ENCODE data around the gene OPCML.

Gene OPCML

DNA sequence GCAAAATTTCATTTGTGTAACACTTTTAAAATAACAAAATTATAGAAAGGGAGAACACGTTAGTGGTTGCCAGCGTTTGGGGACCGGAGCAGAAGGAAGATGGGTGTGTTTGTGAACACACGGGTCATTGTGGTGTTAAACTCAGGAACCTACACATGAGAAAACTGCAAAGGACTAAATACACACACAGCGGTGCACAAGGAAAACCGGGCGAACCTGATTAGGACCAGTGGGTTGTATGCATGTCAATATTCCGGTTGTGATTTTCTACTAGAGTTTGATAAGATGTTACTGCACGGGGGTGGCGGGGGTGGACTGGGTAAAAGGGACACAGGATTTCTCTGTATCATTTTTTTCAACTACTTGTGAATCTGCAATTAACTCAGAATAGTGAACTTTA lies 351.2 kb downstream of the OPCML start:
- no peak for DNase-seq (ENCODE audit: low read depth)
- TF ChIP-seq, protein P1, sequence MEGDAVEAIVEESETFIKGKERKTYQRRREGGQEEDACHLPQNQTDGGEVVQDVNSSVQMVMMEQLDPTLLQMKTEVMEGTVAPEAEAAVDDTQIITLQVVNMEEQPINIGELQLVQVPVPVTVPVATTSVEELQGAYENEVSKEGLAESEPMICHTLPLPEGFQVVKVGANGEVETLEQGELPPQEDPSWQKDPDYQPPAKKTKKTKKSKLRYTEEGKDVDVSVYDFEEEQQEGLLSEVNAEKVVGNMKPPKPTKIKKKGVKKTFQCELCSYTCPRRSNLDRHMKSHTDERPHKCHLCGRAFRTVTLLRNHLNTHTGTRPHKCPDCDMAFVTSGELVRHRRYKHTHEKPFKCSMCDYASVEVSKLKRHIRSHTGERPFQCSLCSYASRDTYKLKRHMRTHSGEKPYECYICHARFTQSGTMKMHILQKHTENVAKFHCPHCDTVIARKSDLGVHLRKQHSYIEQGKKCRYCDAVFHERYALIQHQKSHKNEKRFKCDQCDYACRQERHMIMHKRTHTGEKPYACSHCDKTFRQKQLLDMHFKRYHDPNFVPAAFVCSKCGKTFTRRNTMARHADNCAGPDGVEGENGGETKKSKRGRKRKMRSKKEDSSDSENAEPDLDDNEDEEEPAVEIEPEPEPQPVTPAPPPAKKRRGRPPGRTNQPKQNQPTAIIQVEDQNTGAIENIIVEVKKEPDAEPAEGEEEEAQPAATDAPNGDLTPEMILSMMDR (IDR thresholded peaks at IDR 0.05; ENCODE audit: insufficient read depth, low read depth, low read length, missing control alignments) = no peak
- no peak overlapping the region for H3K4me3 ChIP-seq (ENCODE audit: low read length)

DNA sequence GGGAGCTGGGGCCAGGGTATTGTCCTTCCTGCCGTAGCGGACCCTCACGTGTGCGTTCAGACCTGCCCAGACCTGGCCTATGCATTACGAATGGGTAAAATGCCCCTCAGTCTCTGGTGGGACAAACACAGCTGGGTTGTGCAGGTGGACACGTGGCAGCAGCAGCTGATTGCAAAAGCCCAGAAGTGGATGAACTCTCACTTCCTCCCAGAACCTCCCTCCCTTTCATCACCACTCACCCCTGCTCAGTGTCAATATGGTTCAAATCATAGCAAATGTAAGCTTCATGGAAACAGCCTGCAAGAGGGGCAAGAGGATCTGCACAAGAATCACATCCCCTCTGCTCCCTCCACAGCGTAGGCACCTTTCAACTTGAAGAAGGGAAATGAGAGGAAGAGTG lies 352.1 kb downstream of the OPCML start:
- H3K4me3 ChIP-seq (ENCODE audit: low read length) = no peak overlapping the region
- no peak for DNase-seq (ENCODE audit: low read depth)
- TF ChIP-seq, protein P1 (IDR thresholded peaks at IDR 0.05; ENCODE audit: insufficient read depth, low read depth, low read length, missing control alignments) = no peak

DNA sequence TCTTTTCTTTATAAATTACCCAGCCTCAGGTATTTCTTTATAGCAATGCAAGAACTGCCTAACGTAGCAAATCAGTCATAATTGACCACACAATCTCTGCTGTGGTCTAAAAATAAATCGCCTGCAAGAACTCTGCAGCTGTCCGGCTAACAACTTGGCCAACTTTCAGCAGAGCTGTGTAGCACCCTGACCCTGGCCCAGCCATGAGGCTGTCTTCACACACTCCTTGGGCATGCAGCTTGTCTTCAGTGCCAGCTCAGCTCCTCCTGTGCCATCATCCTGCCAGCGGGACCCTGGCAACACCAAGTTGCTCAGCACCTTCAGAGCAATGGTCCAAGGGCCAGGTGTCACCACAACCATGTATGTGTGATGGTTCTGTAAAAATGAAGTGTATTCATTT lies 355.6 kb downstream of the OPCML start:
- TF ChIP-seq, protein P1 (IDR thresholded peaks at IDR 0.05; ENCODE audit: insufficient read depth, low read depth, low read length, missing control alignments) = no peak
- no peak overlapping the region for H3K4me3 ChIP-seq (ENCODE audit: low read length)
- DNase-seq (ENCODE audit: low read depth) = no peak

DNA sequence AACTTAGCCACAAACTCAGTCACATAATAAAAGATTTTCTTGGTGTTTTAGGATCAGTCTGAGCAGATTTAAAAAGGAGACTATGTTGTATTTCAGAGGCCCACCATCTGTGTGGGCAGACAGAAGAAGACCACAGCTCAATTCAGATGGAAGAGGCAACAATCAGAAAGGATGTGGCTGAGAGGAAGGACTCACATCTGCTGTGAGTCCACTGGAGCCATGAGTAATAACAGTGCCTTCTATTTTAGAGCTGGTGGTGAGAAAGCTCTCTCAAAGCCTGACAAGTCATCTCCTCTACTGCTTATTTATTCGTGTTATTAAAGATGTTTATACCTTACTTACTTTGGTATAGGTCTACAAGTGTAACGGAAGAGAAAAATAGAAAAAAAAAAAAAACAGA lies 357.2 kb downstream of the OPCML start:
- DNase-seq (ENCODE audit: low read depth) = no peak
- TF ChIP-seq, protein P1 (IDR thresholded peaks at IDR 0.05; ENCODE audit: insufficient read depth, low read depth, low read length, missing control alignments) = no peak
- H3K4me3 ChIP-seq (ENCODE audit: low read length) = no peak overlapping the region

DNA sequence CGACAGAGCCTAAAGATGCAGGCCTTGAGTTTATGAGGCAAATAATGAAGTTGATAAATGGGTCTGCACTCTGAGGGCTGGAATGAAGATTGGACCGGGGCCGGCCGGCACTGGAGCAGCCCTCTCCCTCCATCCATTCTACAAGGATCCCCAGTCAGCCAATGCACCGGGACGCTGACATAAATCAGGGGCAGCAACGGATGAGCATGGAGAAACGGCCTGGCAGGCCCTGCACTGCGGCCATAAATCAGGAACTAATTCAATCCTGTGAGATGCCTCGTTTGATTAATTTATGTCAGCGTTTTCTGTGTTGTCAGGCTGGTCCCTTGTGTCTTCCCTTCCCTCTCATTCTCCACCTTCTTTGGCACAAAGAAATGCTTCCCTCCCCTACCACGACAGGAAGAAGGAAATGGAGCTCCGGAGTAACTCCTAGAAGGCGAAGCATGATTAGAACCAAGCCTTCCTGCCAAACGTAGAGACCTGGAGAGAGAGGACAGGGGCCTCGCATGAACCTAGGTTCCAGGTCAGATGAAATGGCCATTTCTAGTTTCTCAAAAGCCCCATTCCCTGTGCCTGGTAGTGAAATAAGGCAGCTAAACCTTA lies 358.4 kb downstream of the OPCML start:
- DNase-seq (ENCODE audit: low read depth) = no peak
- TF ChIP-seq, protein P1 (IDR thresholded peaks at IDR 0.05; ENCODE audit: insufficient read depth, low read depth, low read length, missing control alignments) = no peak
- H3K4me3 ChIP-seq (ENCODE audit: low read length) = no peak overlapping the region

DNA sequence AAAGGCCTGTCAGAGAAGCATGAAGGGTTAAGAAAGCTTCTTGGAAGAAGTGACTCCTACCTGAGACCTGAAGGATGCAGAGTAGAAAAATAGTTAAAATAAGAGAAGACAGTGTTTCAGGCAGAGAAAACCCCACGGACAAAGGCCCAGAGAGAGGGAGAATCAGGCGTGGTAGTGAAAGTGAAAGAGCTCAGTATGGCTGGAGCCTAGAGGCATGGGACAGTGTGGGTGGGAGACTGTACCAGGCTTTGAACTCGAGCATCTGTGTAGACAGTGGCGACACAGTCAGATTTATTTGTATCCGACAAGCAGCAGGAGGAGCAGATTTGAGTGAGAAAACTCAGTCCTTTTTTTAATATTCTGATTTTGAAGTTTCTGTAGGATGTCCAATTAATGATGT lies 360.0 kb downstream of the OPCML start:
- no peak overlapping the region for H3K4me3 ChIP-seq (ENCODE audit: low read length)
- TF ChIP-seq, protein P1 (IDR thresholded peaks at IDR 0.05; ENCODE audit: insufficient read depth, low read depth, low read length, missing control alignments) = no peak
- DNase-seq (ENCODE audit: low read depth) = no peak

DNA sequence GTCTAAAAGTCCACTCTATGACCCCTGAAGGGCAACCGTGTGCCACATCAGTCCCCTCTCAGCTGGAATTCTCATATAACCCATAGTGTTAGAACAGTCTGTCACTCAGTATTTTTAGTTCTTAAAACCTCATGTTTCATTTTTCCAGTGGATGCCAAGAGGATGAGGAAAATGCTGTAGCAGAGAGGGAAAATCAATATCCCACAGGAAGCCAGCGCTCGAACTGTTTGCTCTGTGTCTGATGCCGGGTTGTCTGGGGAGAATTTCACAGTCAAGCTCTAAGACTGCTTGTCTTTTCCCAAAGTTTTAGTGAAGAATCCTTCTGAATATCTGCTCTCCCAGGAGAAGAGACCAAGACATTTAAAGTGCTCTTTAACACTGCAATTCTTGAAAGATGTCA lies 360.9 kb downstream of the OPCML start:
- TF ChIP-seq, protein P1 (IDR thresholded peaks at IDR 0.05; ENCODE audit: insufficient read depth, low read depth, low read length, missing control alignments) = no peak
- no peak overlapping the region for H3K4me3 ChIP-seq (ENCODE audit: low read length)
- DNase-seq (ENCODE audit: low read depth) = no peak

Data from epithelial cell of esophagus (primary cell).